ENCODE data around the gene CITED4.

The CITED4 gene

DNA sequence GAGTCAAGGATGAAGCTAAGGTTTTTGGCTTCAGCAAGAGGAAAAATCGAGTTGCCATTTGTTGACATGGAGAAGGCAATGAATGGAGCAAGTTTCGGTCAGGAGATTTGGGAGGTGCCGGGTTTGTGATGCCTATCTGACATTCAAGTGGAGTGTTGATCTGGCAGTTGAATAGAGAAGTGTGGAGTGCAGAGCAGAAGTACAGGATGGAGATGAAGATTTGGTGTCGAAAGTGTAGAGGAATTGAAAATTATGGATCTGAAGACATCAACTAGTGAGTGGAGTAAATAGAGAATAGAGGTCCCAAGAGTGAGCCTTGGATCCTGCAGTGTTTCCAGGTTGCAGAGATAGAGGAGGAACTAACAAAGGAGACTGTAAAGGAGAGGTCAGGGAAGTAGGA is 25.9 kb downstream of the CITED4 start:
- DNase-seq (ENCODE audit: low read depth in 2 of 2, low spot score in 1 of 2), result no peak

DNA sequence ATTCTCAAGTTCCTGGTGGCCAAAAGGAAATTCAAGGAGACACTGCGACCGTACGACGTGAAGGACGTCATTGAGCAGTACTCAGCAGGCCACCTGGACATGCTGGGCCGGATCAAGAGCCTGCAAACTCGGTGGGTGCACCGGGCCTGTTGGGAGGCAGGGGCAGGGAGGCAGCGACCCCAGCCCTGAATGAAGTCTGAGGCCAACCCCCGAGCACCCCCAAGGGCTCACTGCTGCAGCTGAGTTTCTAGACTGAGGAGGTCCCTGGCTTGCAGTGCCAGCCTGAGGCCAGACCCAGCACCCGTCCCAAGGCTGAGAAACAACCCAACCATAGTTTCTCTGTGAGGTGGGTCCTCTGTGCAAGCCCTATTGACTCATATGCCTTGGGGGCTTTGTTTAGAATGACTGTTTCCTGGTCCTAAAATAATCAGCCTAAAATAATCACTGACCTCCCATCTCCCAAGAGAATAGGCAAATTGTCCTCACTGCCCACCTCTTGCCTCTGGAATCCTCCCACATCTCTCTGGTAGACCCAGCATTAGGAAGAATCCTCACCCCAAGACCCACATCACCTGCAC is 27.1 kb downstream of the CITED4 start:
- no peak for DNase-seq (ENCODE audit: low read depth in 2 of 2, low spot score in 1 of 2)

DNA sequence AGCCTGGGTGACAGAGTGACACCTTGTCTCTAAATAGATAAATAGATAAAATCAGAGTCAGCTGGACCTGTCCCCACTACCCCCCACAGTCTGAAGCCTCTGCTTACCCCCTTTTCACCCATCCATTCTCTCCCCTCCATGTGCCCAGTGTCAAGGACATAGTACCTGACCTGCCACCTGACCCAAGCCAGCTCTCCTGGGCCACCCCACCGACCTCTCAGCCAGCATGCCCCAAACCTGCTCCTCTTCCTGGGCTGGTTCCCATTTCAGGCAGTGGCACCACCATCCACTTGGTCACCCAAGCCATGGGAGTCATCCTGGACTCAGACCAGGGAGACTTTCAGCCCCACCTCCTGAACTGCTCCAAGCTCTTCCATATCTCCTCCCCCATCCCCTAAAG is 28.2 kb downstream of the CITED4 start:
- no peak for DNase-seq (ENCODE audit: low read depth in 2 of 2, low spot score in 1 of 2)

DNA sequence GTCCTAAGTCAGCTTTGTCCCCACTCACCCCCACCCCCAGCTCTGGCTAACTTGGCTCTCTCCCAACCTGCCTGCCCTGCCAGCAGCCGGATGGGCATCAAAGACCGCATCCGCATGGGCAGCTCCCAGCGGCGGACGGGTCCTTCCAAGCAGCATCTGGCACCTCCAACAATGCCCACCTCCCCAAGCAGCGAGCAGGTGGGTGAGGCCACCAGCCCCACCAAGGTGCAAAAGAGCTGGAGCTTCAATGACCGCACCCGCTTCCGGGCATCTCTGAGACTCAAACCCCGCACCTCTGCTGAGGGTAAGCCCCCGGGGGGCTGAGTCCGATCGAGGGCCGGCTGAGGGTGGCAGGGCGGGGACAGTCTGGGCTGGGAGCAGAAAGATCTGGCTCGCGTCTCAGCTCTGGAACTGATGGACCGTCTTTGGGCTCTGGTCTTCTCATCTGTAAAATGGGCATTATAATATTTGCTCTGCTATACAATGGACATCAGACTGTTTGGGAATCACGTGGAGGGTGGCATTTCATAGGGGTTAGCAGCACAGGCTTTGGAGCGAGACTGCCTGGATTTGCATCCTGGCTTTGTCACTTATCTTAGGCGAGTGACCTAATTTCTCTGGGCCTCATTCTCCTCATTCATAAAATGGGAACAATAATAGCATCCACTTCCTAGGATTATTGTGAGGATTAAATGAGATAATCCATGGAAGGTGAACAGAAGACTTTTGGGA is 31.0 kb downstream of the CITED4 start:
- no peak for DNase-seq (ENCODE audit: low read depth in 2 of 2, low spot score in 1 of 2)

DNA sequence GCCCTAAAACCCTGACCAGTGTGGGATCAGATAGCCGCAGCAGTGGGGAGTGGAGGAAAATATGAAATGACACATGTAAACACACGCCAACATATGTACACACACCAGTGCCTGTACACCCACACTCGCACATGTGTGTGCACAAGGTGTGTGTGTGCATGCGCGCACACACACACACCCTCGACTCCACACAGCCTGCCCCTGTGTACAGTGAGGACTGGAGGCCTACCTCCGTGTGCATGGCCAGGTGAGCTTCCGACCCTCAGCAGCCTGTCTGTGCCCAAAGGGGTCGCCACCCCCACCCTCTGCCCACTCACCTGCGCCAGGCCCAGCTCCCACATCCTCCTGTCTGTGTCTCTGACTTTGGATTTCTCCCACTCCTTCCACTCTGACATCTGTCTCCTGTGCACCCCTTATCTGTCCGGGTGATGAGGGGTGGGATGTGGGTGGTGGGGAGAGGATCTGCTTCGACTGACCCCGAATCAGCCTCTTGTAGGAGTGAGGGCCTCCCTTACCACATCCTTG is 31.7 kb downstream of the CITED4 start:
- no peak for DNase-seq (ENCODE audit: low read depth in 2 of 2, low spot score in 1 of 2)

DNA sequence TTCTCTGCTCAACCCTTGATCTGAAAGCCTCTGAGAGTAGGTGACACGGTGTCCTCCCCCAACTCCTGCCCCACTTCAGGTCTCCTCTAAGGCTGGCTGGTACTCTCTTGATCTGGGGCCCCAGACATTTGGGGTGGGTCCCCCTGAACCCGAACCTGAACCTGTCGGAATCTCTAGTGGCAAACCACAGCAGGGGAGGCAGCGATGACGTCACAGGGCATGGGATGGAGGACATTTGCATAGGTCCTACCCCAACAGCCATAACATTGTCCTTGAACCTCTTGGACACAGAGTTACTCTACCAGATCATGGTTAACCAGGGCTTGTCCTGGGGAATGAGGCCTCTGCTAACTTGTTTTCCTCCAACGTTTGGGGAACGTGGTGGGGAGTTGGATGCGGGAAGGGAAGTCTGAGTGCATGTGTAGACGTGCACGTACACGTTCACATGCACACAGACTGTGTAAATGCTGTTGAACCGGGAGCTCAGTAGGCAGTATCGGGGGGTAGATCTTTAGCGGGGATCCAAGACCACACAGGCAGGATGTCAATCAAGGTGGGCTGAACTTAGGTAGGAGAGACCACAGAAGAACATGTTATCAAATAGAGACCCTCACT is 32.4 kb downstream of the CITED4 start:
- DNase-seq (ENCODE audit: low read depth in 2 of 2, low spot score in 1 of 2), result no peak

DNA sequence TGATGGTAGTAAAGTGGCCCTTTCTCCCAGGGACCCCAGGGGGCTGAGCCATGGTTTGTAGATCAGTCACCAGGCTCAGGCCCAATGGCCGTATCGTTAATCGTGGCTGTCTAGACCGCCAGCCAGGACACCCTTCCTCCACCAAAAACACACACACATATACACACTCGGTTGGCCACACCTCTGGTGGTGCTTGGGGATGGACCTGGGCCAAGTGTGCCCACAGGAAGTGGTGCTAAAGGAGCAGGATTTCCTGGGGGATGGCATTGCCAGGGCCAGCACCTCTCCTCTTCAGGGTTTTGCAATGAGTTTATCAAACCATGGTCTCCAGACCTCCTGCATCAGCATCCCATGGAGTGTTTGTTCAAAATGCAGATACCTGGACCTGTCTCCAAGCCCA is 36.2 kb downstream of the CITED4 start:
- DNase-seq (ENCODE audit: low read depth in 2 of 2, low spot score in 1 of 2), result no peak

DNA sequence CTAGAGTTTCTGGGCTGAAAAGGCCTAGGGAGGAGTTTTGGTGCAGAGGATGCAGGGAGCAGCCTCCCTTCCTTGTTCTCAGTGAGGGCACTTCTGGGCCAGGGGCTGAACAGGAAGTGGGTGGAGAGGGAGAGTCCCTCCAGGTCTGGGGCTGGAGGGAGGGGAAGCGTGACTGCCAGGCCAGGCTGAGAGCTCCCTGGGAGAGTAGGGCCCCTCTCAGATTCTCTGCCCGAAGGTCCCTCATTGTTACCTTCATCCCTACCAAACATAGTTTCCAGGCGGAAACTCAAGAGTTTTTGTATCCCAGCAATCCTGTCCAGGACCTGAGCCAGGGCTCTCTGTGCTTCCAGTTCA is 36.8 kb downstream of the CITED4 start:
- DNase-seq (ENCODE audit: low read depth in 2 of 2, low spot score in 1 of 2), result no peak

DNA sequence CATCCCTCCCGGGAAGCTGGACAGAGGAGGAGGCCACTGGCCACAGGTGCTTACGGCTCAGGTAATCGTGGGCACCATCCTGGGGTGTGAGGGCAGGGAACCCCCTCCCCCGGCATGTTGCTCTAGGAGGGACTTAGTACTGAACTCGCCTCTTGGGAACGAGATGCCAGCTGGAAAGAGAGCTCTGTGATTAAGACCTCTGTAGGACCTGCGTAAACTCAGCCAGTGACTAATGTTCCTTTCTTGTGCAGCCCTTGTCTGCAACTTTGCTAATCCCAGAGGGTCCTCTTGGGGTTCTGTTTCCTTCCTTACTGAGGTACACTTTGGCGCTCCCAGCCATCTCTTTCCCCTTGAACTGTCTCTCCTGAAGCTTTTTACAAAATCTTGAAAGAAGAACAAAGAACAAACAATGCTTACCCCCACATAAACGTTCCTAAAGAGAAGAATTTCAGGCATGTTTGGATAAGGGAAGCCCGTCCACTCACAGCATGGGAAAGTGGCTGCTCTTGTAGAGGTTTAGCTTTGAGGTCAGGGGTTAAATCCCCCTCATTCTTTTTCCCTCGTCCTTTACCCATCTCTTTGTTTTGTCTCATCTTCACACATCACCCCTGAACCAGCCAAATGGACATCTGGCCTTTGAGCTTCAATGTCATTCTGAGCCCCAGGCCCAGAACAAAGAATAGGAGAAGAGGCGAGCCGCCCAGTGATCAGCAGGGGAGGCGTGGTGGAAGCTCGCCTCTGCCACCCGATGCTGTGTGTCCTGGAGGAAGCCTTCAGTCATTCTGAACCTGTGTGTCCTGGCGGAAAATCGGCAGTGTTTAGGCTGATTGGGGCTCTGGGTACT is 37.4 kb downstream of the CITED4 start:
- no peak for DNase-seq (ENCODE audit: low read depth in 2 of 2, low spot score in 1 of 2)

DNA sequence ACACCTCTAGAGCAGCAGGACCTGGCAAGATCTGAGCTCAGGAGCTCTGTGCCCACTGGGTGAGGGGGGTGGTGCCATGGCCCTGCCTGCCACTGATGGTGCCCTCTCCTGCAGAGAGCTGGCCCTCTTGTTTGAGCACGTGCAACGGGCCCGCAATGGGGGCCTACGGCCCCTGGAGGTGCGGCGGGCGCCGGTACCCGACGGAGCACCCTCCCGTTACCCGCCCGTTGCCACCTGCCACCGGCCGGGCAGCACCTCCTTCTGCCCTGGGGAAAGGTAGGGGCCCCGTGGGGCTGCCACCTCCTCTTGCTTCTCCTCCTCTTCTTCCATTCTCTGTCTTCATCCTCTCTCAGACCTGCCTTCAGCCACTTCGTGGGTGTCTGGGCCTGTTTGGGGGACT is 38.2 kb downstream of the CITED4 start:
- DNase-seq (ENCODE audit: low read depth in 2 of 2, low spot score in 1 of 2), result no peak

DNA sequence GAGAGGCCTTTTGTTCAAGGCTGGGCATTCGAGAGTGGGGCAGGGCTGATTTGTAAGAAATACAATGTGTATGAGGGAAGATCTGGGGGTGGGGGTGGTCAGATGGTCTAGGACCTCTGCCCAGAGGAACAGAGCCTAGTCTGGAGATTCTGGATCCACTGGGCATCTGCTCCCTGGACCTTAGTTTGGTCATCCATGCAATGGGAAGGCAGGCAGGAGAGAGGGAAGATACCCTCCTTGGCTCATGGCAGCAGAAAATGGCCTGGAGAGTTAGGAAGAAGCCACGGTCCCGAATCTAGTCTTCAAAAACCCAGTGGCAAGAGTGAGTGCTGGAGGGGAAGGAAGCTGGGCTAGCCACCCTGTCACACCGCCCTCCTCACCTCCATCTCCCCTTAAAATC is 38.8 kb downstream of the CITED4 start:
- no peak for DNase-seq (ENCODE audit: low read depth in 2 of 2, low spot score in 1 of 2)

DNA sequence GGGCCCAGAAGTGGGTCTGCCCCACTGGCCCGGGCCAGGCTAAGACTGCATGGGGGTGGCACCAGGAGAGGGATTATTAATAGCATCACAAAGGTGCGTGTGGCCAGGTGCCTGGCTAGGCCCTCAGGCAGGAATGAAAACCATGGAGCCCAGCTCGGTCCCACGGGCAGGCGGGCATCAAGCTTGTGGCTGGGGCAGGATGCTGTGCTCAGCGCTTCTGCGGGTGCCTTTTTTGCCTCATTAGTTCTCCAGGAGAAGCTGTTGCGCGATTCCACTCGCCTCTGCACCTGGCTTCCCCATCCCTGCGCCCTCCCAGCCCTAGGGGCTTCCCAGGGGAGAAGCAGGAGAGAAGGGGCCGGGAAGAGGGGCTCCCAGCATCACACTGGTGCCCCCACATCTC is 39.3 kb downstream of the CITED4 start:
- no peak for DNase-seq (ENCODE audit: low read depth in 2 of 2, low spot score in 1 of 2)

DNA sequence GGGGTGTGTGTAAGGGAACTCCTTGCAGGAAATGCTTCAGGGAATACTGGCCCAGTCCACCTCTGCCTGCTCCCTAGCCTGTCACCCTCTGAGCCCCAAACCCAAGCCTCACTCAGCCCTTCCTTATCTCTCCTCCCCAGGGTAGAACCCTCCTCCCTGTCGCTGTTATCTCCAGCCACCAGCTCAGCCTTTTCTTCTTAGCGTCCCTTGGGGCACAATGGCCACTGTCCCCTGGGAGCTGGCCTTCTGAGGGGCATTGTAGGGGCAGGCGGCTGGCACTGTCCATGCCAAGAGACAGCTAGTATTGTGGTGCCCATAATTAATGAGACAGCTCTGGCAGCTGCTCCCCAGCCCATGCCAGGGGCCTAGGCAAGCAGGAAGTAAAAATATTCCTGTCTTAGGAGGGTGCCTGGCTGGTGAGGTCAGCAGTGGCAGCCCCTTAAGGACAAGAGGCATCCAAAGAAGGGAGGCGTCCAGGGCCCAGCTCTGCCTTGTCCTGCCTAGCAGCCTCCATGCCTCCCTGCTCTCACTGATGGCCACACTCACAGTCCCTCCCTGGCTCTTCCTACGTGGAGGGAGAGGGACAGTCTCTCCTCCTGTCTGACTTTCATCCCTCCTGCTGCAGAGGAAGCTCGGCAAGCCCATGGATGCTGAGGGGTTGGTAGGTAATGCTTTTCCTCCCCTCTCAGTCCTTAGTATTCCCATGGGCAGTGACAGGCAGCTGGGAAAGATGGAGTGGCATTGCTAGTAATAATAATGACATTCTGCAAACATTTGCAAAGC is 41.1 kb downstream of the CITED4 start:
- DNase-seq (ENCODE audit: low read depth in 2 of 2, low spot score in 1 of 2), result no peak

DNA sequence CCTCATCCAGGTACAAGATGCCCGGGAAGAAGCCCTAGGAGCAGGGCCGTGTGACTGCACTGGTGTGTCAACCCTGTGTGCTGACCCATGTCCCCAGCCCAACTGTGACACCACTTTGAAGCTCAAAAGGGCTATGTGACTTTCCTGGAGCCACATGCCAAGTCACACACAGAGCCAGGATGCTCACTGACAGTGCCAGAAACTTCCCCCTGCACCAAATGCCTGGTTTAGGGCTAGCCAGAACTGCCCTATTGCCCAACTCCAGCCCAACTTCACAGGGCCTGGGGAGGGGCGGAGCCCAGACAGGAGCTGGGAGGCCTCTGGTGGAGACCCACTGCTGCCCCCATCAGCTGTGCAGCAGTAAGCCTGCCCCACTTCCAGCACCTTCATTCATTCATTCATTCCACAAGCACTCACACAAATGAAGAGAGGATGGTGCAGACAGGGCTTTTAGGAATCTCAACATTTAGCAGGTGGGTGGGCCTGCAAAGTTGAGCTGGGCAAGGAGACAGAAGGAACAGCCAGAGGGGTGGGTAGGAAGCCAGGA is 41.8 kb downstream of the CITED4 start:
- DNase-seq (ENCODE audit: low read depth in 2 of 2, low spot score in 1 of 2), result no peak

DNA sequence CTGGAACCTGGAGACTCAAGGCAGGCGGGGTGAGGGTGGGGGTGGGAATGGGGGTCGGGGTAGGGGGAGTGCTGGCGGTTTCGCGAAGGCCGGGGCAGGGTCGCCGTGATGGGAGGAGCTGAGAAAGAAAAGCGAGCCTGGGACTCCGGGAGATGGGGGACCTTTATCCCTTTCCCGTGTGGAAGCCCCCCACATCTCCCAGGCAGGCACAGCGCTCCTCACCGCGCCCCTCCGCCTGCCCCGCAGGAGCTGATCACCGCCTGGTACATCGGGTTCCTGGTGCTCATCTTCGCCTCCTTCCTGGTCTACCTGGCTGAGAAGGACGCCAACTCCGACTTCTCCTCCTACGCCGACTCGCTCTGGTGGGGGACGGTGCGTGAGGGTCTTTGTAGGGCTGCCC is 43.1 kb downstream of the CITED4 start:
- no peak for DNase-seq (ENCODE audit: low read depth in 2 of 2, low spot score in 1 of 2)

DNA sequence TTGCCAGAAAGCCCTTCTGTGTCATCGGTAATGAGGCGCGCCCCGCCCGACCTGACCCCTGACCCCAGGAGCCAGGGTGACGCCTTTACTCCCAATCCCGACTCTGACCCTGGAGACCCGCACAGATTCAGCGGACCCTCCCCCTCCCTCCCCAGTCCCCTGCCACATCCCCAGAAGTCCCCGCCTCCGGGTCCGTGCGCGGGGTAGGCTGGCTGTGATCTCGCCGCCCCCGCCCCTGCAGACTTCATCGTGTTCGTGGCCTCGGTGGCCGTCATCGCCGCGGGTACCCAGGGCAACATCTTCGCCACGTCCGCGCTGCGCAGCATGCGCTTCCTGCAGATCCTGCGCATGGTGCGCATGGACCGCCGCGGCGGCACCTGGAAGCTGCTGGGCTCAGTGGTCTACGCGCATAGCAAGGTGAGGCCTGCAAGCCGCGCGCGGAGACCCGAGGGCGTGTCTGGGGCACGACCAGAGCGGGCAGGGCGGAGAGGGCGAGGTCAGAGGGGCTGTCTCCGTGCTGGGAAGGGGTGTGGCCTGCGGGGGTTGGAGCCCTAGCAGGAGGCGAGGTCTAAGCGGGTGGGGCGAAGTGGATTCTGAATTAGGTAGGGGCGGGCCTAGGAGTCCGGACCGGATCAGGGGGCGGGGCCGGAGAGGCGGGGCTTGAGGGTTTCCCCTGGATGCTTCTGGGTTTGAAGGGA is 43.8 kb downstream of the CITED4 start:
- DNase-seq (ENCODE audit: low read depth in 2 of 2, low spot score in 1 of 2), result peak; percentile 64 to 71

DNA sequence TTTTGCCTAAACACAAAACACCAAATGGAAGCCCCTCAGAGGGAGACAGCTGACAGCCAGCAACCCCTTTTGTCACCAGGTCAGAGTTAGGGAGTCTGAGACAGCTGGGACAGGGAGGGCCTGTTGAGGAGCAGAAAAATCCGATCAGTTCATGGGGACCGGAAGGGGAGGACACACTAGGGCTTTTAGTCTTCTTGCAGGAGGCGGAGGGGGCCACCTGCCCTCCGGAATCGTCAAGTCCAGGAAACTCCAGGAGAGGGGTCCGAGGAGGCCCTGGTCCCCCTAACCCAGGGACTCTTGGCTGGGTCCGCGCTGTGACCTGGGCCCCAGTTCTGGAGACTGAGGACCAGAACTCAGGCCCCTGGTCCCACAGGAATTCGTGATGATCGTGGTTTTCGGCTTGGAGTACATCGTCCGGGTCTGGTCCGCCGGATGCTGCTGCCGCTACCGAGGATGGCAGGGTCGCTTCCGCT is 44.3 kb downstream of the CITED4 start:
- DNase-seq (ENCODE audit: low read depth in 2 of 2, low spot score in 1 of 2), result no peak

DNA sequence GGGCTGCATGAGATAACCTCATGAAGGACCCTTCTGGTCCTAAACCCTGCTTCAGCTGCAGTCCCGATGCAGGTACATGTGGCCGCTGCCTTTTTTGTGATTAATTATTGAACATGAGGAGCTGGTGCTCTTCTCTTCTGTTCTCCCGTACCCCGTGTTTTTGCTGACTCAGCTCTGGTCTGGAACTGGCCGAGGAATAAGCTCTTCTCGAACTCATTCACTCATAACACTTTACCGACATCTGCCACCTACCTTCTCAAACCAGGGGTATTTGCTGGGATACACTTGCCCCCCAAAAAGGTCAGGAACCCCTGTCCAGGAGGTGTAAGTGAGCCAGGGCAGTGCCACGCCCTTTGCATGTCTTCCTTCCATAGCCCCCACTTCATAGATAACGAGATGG is 46.7 kb downstream of the CITED4 start:
- no peak for DNase-seq (ENCODE audit: low read depth in 2 of 2, low spot score in 1 of 2)
